ENCODE results near the gene CCDC61.

Gene CCDC61

DNA sequence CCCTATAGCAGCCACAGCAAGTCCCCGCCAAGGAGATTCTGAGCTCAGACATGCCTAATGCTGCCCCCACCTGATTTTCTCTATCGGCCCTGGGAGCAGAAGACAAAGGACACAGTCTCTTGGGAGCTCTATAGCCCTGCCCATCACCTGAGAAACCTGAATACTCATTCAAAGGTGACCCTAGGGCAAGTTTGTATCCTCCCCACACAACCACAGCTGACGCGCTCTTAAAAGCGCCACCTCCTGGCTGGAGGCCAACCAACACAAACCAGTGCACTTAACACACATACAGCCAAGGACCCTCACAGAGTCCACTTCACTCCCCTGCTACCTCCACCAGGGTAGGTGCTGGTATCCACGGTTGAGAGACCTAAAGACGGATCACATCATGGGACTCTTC lies 54.3 kb downstream of the CCDC61 start:
- no peak for DNase-seq

DNA sequence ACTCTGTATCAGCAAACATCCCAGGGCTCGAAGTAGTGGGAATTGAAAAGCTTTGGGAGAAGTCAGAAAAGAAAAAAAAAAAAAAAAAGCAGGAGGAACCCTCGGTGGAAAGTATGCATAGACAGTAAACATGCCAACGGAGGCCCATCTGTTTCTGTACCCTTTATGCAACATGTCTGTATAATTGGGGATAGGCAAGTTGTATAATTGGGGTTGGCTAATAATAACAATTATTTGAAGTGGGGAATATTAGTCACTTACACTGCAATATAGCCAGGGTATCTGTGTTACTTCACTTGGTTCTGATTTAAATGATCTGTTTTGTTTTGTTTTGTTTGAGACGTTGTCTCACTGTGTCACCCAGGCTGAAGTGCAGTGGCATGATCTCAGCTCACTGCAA lies 57.6 kb downstream of the CCDC61 start:
- DNase-seq = no peak

- DNase-seq = no peak
Measured at GRCh38 chr19:46056536-46056935, 61.3 kb downstream of the CCDC61 start.

- DNase-seq = no peak
Measured at GRCh38 chr19:46058778-46059177, 63.5 kb downstream of the CCDC61 start.

- no peak for DNase-seq
Measured at GRCh38 chr19:46060012-46060411, 64.7 kb downstream of the CCDC61 start.

- DNase-seq = no peak
Measured at GRCh38 chr19:46063201-46063600, 67.9 kb downstream of the CCDC61 start.

DNA sequence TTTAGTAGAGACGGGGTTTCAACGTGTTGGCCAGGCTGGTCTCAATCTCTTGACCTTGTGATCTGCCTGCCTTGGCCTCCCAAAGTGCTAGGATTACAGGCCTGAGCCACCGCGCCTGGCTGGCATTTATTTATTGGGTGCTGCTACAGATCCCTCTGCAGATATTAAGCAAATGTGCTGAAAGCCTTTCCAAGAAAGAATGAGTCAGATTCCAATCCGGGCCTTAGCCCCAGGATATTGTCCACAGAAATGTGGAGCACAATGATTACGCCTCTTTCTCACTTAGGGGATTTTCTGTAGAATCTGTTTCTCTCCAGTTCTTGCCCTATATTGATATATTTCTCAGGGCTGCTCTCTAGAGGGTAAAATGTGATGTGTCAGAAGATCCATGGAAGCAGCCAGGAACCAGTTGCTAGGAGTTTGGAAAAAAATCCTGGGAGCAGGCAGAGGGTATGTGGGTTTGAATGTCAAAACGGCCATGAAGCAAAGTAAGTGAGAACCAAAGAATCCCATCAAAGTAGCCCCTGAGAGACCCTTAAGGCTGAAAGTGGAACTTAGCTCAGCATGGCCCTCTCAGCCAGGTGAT lies 70.3 kb downstream of the CCDC61 start:
- DNase-seq = no peak

DNA sequence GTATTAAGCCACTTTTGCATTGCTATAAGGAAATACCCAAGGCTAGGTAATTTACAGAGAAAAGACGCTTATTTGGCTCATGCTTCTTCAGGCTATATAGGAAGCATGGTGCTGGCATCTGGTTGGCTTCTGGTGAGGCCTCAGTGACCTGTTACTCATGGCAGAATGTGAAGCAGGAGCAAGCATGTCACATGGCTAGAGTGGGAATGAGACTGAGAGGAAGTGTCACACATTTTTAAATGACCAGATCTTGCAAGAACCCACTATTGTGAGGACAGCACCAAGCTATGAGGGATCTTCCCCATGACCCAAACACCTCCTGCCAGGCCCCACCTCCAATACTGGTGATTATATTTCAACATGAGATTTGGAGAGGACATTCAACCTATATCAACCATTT lies 71.2 kb downstream of the CCDC61 start:
- DNase-seq = no peak

GRCh38 chr19:46067691-46068090 lies 72.4 kb downstream of the CCDC61 start:
- no peak for DNase-seq

Data from right forelimb (tissue), 1 donor.